ENCODE measurements around the gene NFIB. TPM values are rescaled to one million over a fixed set of nuclear protein-coding genes. Genes with fewer than 3 reads are reported as not detected.

Gene NFIB
- total and polyA plus RNA-seq, 8 donors = 6.7 to 624 (median 71.4) TPM

DNA sequence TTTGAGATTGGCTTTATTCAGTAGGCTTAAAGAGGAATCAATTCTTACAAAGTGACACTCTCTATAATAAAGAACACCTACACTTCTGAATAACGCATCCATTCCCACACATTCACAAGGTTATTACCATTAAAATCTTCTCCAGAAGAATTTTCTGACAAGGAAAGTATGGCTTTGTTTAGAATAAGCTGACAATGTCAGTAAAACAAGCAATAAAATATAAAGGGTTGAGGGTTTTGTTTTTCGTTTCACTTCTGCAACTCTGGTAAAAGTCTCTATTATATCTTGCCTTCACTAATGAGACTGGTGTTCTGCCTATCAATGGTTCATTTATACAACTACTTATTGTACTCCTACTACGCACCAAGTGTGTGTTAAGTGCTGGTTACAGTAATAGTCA is 169.7 kb downstream of the NFIB start:
- DNase-seq = no peak
- Histone ChIP-seq H3K9me3 (no peaks in the 10 kb centered on the region), H3K27ac (no peak overlapping the region), H3K27me3 (no peaks in the 10 kb centered on the region), H3K4me1 (peaks cover 0 to 4% (median 0%) of the 10 kb centered on the region in 4 donors), H3K36me3 (peaks cover 0 to 16% (median 7%) of the 10 kb centered on the region in 4 donors), H3K4me3 (no peak overlapping the region)
- TF ChIP-seq, protein P1, sequence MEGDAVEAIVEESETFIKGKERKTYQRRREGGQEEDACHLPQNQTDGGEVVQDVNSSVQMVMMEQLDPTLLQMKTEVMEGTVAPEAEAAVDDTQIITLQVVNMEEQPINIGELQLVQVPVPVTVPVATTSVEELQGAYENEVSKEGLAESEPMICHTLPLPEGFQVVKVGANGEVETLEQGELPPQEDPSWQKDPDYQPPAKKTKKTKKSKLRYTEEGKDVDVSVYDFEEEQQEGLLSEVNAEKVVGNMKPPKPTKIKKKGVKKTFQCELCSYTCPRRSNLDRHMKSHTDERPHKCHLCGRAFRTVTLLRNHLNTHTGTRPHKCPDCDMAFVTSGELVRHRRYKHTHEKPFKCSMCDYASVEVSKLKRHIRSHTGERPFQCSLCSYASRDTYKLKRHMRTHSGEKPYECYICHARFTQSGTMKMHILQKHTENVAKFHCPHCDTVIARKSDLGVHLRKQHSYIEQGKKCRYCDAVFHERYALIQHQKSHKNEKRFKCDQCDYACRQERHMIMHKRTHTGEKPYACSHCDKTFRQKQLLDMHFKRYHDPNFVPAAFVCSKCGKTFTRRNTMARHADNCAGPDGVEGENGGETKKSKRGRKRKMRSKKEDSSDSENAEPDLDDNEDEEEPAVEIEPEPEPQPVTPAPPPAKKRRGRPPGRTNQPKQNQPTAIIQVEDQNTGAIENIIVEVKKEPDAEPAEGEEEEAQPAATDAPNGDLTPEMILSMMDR (IDR thresholded peaks at IDR 0.05) = no peak
- TF ChIP-seq POLR2AphosphoS5 (IDR thresholded peaks at IDR 0.05) = no peak
- no peak for TF ChIP-seq EP300 (IDR thresholded peaks at IDR 0.05)
- TF ChIP-seq POLR2A (IDR thresholded peaks at IDR 0.05) = no peak
- 81 to 89% (median 83%) methylated on average over 3 of the region's 3 CpGs for WGBS, 5 donors
- intact Hi-C loops (cut with DNase I; ENCODE audit: low total_unique reads) = no loop called here

GRCh38 chr9:14141699-14142098 is 172.2 kb downstream of the NFIB start:
- intact Hi-C loops (cut with DNase I; ENCODE audit: low total_unique reads) = no loop called here
- peaks cover 0 to 16% (median 7%) of the 10 kb centered on the region in 4 donors for H3K36me3 ChIP-seq
- H3K4me1 ChIP-seq = peaks cover 0 to 4% (median 0%) of the 10 kb centered on the region in 4 donors
- no peaks in the 10 kb centered on the region for H3K9me3 ChIP-seq
- no peak for DNase-seq
- TF ChIP-seq, protein P1 (IDR thresholded peaks at IDR 0.05) = no peak
- TF ChIP-seq EP300 (IDR thresholded peaks at IDR 0.05) (no peak), POLR2AphosphoS5 (IDR thresholded peaks at IDR 0.05) (no peak), POLR2A (IDR thresholded peaks at IDR 0.05) (no peak)
- no peak overlapping the region for H3K27ac ChIP-seq
- H3K27me3 ChIP-seq = no peaks in the 10 kb centered on the region
- H3K4me3 ChIP-seq = no peak overlapping the region
- WGBS, 5 donors = 72 to 81% (median 76%) methylated on average over 2 of the region's 2 CpGs

DNA sequence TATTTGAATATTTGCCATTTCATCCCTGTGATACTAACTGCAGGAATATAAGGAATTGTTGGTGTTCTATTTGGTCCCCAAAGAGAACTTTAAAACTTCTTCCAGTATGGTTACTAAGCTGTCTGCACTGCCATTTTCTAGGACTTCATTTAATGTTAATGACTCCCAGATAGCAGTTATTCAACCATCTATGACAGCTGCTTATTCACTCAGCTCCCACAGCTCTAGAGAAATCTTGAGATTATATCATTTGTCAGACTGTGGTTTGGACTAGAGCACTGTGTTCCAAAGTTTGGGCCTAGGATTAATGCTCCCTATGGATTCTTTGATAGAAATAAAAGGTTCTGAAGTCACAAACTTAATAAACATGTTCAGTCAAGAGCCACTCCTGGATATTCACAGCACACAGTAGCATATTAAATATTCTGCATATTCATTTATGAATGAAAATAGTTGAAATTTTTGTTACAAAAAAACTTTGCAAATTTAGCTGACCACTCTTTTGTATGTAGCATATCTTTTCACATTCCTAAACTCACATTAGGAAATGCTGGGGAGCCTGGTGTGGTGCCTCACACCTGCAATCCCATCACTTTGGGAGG is 173.7 kb downstream of the NFIB start:
- H3K27ac ChIP-seq = no peak overlapping the region
- DNase-seq = no peak
- H3K36me3 ChIP-seq = peaks cover 0 to 6% (median 1%) of the 10 kb centered on the region in 4 donors
- H3K4me1 ChIP-seq = peaks cover 0 to 4% (median 0%) of the 10 kb centered on the region in 4 donors
- no peak overlapping the region for H3K4me3 ChIP-seq
- H3K9me3 ChIP-seq = no peaks in the 10 kb centered on the region
- TF ChIP-seq, protein P1 (IDR thresholded peaks at IDR 0.05) = no peak
- TF ChIP-seq POLR2A (IDR thresholded peaks at IDR 0.05) (no peak), POLR2AphosphoS5 (IDR thresholded peaks at IDR 0.05) (no peak), EP300 (IDR thresholded peaks at IDR 0.05) (no peak)
- intact Hi-C loops (cut with DNase I; ENCODE audit: low total_unique reads) = no loop called here
- no peaks in the 10 kb centered on the region for H3K27me3 ChIP-seq

DNA sequence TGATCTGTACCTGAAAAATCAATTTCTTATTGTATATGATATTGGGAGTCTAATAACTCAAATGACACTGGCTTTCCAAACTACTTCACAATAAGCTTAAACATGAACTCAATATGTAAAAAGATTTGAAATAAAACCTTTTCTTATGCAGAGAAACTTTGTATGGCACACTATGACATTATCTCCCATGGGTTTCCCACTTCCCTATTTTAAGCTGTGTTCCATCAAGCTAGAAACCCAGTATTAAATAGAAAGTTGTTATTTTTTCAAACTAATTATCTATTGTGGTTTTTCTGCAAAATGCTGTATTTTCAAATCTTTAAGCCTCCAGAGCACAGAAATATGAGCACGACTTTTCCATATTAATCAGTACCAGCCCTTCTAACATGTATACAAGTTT is 174.7 kb downstream of the NFIB start:
- peaks cover 0 to 4% (median 0%) of the 10 kb centered on the region in 4 donors for H3K4me1 ChIP-seq
- H3K27me3 ChIP-seq = no peaks in the 10 kb centered on the region
- no peak overlapping the region for H3K4me3 ChIP-seq
- H3K27ac ChIP-seq = no peak overlapping the region
- H3K9me3 ChIP-seq = no peaks in the 10 kb centered on the region
- TF ChIP-seq POLR2A (IDR thresholded peaks at IDR 0.05) (no peak), EP300 (IDR thresholded peaks at IDR 0.05) (no peak), POLR2AphosphoS5 (IDR thresholded peaks at IDR 0.05) (no peak)
- TF ChIP-seq, protein P1 (IDR thresholded peaks at IDR 0.05) = no peak
- H3K36me3 ChIP-seq = peaks cover 0 to 3% (median 0%) of the 10 kb centered on the region in 4 donors
- no peak for DNase-seq
- WGBS, 5 donors = 84 to 93% (median 91%) methylated on average over 1 of the region's 1 CpG
- intact Hi-C loops (cut with DNase I; ENCODE audit: low total_unique reads) = no loop called here

Data from stomach (tissue), 9 donors.